ENCODE data around the gene CACNA1D.

Gene CACNA1D

GRCh38 chr3:53579636-53580035 lies 85.2 kb downstream of the CACNA1D start:
- Histone ChIP-seq H3K4me1 (ENCODE audit: insufficient read depth, low read length) (peaks cover 6% of the 10 kb centered on the region), H3K36me3 (ENCODE audit: insufficient read depth, low read length) (no peaks in the 10 kb centered on the region)

GRCh38 chr3:53581671-53582070 lies 87.3 kb downstream of the CACNA1D start:
- Histone ChIP-seq H3K4me1 (ENCODE audit: insufficient read depth, low read length) (peaks cover 22% of the 10 kb centered on the region), H3K36me3 (ENCODE audit: insufficient read depth, low read length) (no peaks in the 10 kb centered on the region), H3K27me3 (ENCODE audit: insufficient read depth, low read length) (no peaks in the 10 kb centered on the region), H2AFZ (ENCODE audit: low read depth, low read length) (no peak overlapping the region), H3K4me3 (ENCODE audit: low read length) (no peak overlapping the region), H3K9me3 (ENCODE audit: low read length) (no peaks in the 10 kb centered on the region)

More at GRCh38 chr3:53579636-53580035, 85.2 kb downstream of the CACNA1D start:
- Histone ChIP-seq H3K27me3 (ENCODE audit: insufficient read depth, low read length) (no peaks in the 10 kb centered on the region), H3K4me3 (ENCODE audit: low read length) (no peak overlapping the region), H2AFZ (ENCODE audit: low read depth, low read length) (no peak overlapping the region), H3K9me3 (ENCODE audit: low read length) (no peaks in the 10 kb centered on the region)

GRCh38 chr3:53583161-53583690 lies 88.8 kb downstream of the CACNA1D start:
- Histone ChIP-seq H3K27me3 (ENCODE audit: insufficient read depth, low read length) (no peaks in the 10 kb centered on the region), H3K4me3 (ENCODE audit: low read length) (no peak overlapping the region), H2AFZ (ENCODE audit: low read depth, low read length) (no peak overlapping the region), H3K4me1 (ENCODE audit: insufficient read depth, low read length) (peaks cover 30% of the 10 kb centered on the region), H3K9me3 (ENCODE audit: low read length) (no peaks in the 10 kb centered on the region), H3K36me3 (ENCODE audit: insufficient read depth, low read length) (no peaks in the 10 kb centered on the region)

- no peak overlapping the region for H3K4me3 ChIP-seq (ENCODE audit: low read length)
- H3K4me1 ChIP-seq (ENCODE audit: insufficient read depth, low read length) = peaks cover 40% of the 10 kb centered on the region
- no peaks in the 10 kb centered on the region for H3K9me3 ChIP-seq (ENCODE audit: low read length)
- no peak overlapping the region for H2AFZ ChIP-seq (ENCODE audit: low read depth, low read length)
- H3K36me3 ChIP-seq (ENCODE audit: insufficient read depth, low read length) = no peaks in the 10 kb centered on the region
- no peaks in the 10 kb centered on the region for H3K27me3 ChIP-seq (ENCODE audit: insufficient read depth, low read length)
Measured at GRCh38 chr3:53585049-53585448, 90.6 kb downstream of the CACNA1D start.

- H3K27me3 ChIP-seq (ENCODE audit: insufficient read depth, low read length) = no peaks in the 10 kb centered on the region
- H3K4me3 ChIP-seq (ENCODE audit: low read length) = no peak overlapping the region
- H3K9me3 ChIP-seq (ENCODE audit: low read length) = no peaks in the 10 kb centered on the region
- H3K4me1 ChIP-seq (ENCODE audit: insufficient read depth, low read length) = peaks cover 40% of the 10 kb centered on the region
- no peaks in the 10 kb centered on the region for H3K36me3 ChIP-seq (ENCODE audit: insufficient read depth, low read length)
- no peak overlapping the region for H2AFZ ChIP-seq (ENCODE audit: low read depth, low read length)
Measured at GRCh38 chr3:53585627-53586026, 91.2 kb downstream of the CACNA1D start.

- peaks cover 40% of the 10 kb centered on the region for H3K4me1 ChIP-seq (ENCODE audit: insufficient read depth, low read length)
- H3K27me3 ChIP-seq (ENCODE audit: insufficient read depth, low read length) = no peaks in the 10 kb centered on the region
- H2AFZ ChIP-seq (ENCODE audit: low read depth, low read length) = no peak overlapping the region
- no peaks in the 10 kb centered on the region for H3K36me3 ChIP-seq (ENCODE audit: insufficient read depth, low read length)
- no peak overlapping the region for H3K4me3 ChIP-seq (ENCODE audit: low read length)
- H3K9me3 ChIP-seq (ENCODE audit: low read length) = no peaks in the 10 kb centered on the region
Measured at GRCh38 chr3:53588122-53588521, 93.7 kb downstream of the CACNA1D start.

- Histone ChIP-seq H3K36me3 (ENCODE audit: insufficient read depth, low read length) (no peaks in the 10 kb centered on the region), H2AFZ (ENCODE audit: low read depth, low read length) (no peak overlapping the region), H3K4me3 (ENCODE audit: low read length) (no peak overlapping the region), H3K4me1 (ENCODE audit: insufficient read depth, low read length) (peaks cover 39% of the 10 kb centered on the region), H3K9me3 (ENCODE audit: low read length) (no peaks in the 10 kb centered on the region), H3K27me3 (ENCODE audit: insufficient read depth, low read length) (no peaks in the 10 kb centered on the region)
Measured at GRCh38 chr3:53589201-53589600, 94.8 kb downstream of the CACNA1D start.

- no peaks in the 10 kb centered on the region for H3K36me3 ChIP-seq (ENCODE audit: insufficient read depth, low read length)
- no peak overlapping the region for H2AFZ ChIP-seq (ENCODE audit: low read depth, low read length)
- no peak overlapping the region for H3K4me3 ChIP-seq (ENCODE audit: low read length)
- no peaks in the 10 kb centered on the region for H3K9me3 ChIP-seq (ENCODE audit: low read length)
- no peaks in the 10 kb centered on the region for H3K27me3 ChIP-seq (ENCODE audit: insufficient read depth, low read length)
- H3K4me1 ChIP-seq (ENCODE audit: insufficient read depth, low read length) = peaks cover 33% of the 10 kb centered on the region
Measured at GRCh38 chr3:53589806-53590205, 95.4 kb downstream of the CACNA1D start.

- no peaks in the 10 kb centered on the region for H3K9me3 ChIP-seq (ENCODE audit: low read length)
- no peaks in the 10 kb centered on the region for H3K36me3 ChIP-seq (ENCODE audit: insufficient read depth, low read length)
- H3K4me3 ChIP-seq (ENCODE audit: low read length) = no peak overlapping the region
- H3K4me1 ChIP-seq (ENCODE audit: insufficient read depth, low read length) = peaks cover 25% of the 10 kb centered on the region
- H3K27me3 ChIP-seq (ENCODE audit: insufficient read depth, low read length) = no peaks in the 10 kb centered on the region
- H2AFZ ChIP-seq (ENCODE audit: low read depth, low read length) = no peak overlapping the region
Measured at GRCh38 chr3:53590606-53591005, 96.2 kb downstream of the CACNA1D start.

GRCh38 chr3:53591646-53592045 lies 97.2 kb downstream of the CACNA1D start:
- no peaks in the 10 kb centered on the region for H3K9me3 ChIP-seq (ENCODE audit: low read length)
- H2AFZ ChIP-seq (ENCODE audit: low read depth, low read length) = no peak overlapping the region
- no peaks in the 10 kb centered on the region for H3K36me3 ChIP-seq (ENCODE audit: insufficient read depth, low read length)
- H3K4me3 ChIP-seq (ENCODE audit: low read length) = no peak overlapping the region
- peaks cover 18% of the 10 kb centered on the region for H3K4me1 ChIP-seq (ENCODE audit: insufficient read depth, low read length)
- no peaks in the 10 kb centered on the region for H3K27me3 ChIP-seq (ENCODE audit: insufficient read depth, low read length)

GRCh38 chr3:53592862-53593261 lies 98.5 kb downstream of the CACNA1D start:
- Histone ChIP-seq H3K4me1 (ENCODE audit: insufficient read depth, low read length) (peaks cover 13% of the 10 kb centered on the region), H2AFZ (ENCODE audit: low read depth, low read length) (no peak overlapping the region), H3K9me3 (ENCODE audit: low read length) (no peaks in the 10 kb centered on the region), H3K27me3 (ENCODE audit: insufficient read depth, low read length) (no peaks in the 10 kb centered on the region), H3K4me3 (ENCODE audit: low read length) (no peak overlapping the region), H3K36me3 (ENCODE audit: insufficient read depth, low read length) (no peaks in the 10 kb centered on the region)

GRCh38 chr3:53593611-53594010 lies 99.2 kb downstream of the CACNA1D start:
- Histone ChIP-seq H3K4me1 (ENCODE audit: insufficient read depth, low read length) (peaks cover 6% of the 10 kb centered on the region), H3K4me3 (ENCODE audit: low read length) (no peak overlapping the region), H3K27me3 (ENCODE audit: insufficient read depth, low read length) (no peaks in the 10 kb centered on the region), H3K9me3 (ENCODE audit: low read length) (no peaks in the 10 kb centered on the region), H3K36me3 (ENCODE audit: insufficient read depth, low read length) (no peaks in the 10 kb centered on the region), H2AFZ (ENCODE audit: low read depth, low read length) (no peak overlapping the region)

- Histone ChIP-seq H3K9me3 (ENCODE audit: low read length) (no peaks in the 10 kb centered on the region), H3K4me3 (ENCODE audit: low read length) (no peak overlapping the region), H3K27me3 (ENCODE audit: insufficient read depth, low read length) (no peaks in the 10 kb centered on the region), H2AFZ (ENCODE audit: low read depth, low read length) (no peak overlapping the region), H3K4me1 (ENCODE audit: insufficient read depth, low read length) (no peaks in the 10 kb centered on the region), H3K36me3 (ENCODE audit: insufficient read depth, low read length) (no peaks in the 10 kb centered on the region)
Measured at GRCh38 chr3:53594276-53594675, 99.9 kb downstream of the CACNA1D start.

- H3K4me3 ChIP-seq (ENCODE audit: low read length) = no peak overlapping the region
- no peaks in the 10 kb centered on the region for H3K9me3 ChIP-seq (ENCODE audit: low read length)
- H3K36me3 ChIP-seq (ENCODE audit: insufficient read depth, low read length) = no peaks in the 10 kb centered on the region
- no peak overlapping the region for H2AFZ ChIP-seq (ENCODE audit: low read depth, low read length)
- H3K27me3 ChIP-seq (ENCODE audit: insufficient read depth, low read length) = no peaks in the 10 kb centered on the region
- no peaks in the 10 kb centered on the region for H3K4me1 ChIP-seq (ENCODE audit: insufficient read depth, low read length)
Measured at GRCh38 chr3:53595660-53596059, 101.2 kb downstream of the CACNA1D start.

Data from neuron (in vitro differentiated cells).